ENCODE data around the gene CLTB. TPM values are rescaled to one million over a fixed set of nuclear protein-coding genes. Genes with fewer than 3 reads are reported as not detected.

Gene CLTB
- total RNA-seq, 4 donors from 2014 or later: 261 to 386 (median 302) TPM

DNA sequence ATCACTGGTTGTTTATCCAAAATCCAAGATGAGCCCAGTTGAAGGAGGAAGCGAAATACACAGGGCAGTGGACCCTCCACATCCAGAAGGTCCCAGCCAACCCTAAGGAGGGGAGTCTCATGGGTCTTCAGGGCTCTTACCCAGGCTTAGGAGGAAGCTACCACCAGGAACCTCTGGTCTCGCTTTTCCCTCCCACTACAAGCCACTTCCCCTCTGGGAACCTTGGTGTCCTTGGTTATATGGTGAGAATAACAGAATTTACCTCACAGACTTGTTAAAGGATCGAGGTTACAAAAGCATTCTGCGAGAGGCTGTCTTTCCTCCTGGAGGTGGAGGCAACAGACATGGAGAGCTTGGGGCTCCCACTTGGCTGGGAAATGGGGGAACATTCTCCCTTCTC, 24.3 kb downstream of the CLTB start:
- DNase-seq (no peak), ATAC-seq (no peak)
- Histone ChIP-seq H3K4me3 (no peak overlapping the region), H3K4me1 (peaks cover 20 to 21% of the 10 kb centered on the region in 2 donors), H3K36me3 (peaks cover 0 to 49% of the 10 kb centered on the region in 2 donors), H3K9me3 (no peaks in the 10 kb centered on the region), H3K27ac (peak overlapping the region in 1 of 4 donors; percentile 98), H3K27me3 (no peaks in the 10 kb centered on the region)
- intact Hi-C loops (cut with DNase I; ENCODE audit: low total_unique reads) (no loop called here), in situ Hi-C loops (cut with MboI; ENCODE audit: low sequenced_read_pairs in 4 of 4) (no loop called here)
- no peak for TF ChIP-seq POLR2A (IDR thresholded peaks at IDR 0.05)
- TF ChIP-seq, protein P1, sequence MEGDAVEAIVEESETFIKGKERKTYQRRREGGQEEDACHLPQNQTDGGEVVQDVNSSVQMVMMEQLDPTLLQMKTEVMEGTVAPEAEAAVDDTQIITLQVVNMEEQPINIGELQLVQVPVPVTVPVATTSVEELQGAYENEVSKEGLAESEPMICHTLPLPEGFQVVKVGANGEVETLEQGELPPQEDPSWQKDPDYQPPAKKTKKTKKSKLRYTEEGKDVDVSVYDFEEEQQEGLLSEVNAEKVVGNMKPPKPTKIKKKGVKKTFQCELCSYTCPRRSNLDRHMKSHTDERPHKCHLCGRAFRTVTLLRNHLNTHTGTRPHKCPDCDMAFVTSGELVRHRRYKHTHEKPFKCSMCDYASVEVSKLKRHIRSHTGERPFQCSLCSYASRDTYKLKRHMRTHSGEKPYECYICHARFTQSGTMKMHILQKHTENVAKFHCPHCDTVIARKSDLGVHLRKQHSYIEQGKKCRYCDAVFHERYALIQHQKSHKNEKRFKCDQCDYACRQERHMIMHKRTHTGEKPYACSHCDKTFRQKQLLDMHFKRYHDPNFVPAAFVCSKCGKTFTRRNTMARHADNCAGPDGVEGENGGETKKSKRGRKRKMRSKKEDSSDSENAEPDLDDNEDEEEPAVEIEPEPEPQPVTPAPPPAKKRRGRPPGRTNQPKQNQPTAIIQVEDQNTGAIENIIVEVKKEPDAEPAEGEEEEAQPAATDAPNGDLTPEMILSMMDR (IDR thresholded peaks at IDR 0.05 in 4 of 5, conservative IDR thresholded peaks at IDR 0.05 in 1 of 5): no peak

DNA sequence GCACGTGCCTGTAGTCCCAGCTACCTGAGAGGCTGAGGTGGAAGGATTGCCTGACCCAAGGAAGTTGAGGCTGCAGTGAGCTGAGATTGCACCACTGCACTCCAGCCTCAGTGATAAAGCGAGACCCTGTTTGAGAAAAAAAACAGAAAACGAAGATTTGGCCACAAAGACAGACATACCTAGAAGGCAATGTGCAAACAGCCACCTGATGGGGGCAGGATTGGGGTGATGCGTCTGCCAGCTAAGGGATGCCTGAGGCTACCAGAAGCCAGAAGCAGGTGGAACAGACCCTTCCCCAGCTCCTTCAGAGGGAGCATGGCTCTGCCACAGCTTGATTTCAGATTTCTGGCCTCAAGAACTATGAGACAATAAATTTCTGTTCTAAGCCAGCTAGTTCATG, 24.9 kb downstream of the CLTB start:
- in situ Hi-C loops (cut with MboI; ENCODE audit: low sequenced_read_pairs in 4 of 4): no loop called here
- H3K4me1 ChIP-seq: peaks cover 25 to 26% of the 10 kb centered on the region in 2 donors
- peaks cover 0 to 46% of the 10 kb centered on the region in 2 donors for H3K36me3 ChIP-seq

DNA sequence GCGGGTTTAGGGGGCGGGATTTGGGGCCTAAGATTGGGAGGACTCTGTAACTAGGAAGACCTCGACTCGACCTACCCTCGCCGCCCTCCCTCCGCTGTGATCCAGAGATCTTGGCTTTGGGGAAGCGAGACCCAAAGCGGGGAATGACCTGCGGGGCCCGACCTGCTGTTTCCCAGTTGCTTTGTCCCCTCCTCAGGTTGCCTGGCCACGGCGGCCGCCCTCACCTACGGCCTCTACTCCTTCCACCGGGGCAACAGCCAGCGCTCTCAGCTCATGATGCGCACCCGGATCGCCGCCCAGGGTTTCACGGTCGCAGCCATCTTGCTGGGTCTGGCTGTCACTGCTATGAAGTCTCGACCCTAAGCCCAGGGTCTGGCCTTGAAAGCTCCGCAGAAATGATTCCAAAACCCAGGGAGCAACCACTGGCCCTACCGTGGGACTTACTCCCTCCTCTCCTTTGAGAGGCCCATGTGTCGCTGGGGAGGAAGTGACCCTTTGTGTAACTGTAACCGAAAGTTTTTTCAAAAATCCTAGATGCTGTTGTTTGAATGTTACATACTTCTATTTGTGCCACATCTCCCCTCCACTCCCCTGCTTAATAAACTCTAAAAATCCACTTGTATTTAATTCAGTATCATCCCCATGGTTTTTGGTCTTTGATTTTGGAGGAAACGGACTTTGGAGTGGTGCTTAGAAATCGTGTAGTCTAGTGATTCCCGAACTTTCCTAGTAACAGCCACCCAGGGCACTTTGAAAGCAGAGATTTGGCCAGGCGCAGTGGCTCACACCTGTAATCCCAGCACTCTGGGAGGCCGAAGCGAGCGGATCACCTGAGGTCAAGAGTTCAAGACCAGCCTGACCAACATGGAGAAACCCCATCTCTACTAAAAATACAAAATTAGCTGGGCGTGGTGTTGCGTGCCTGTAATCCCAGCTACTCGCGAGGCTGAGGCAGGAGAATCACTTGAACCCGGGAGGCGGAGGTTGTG, 26.9 kb downstream of the CLTB start:
- peaks cover 0 to 54% of the 10 kb centered on the region in 2 donors for H3K36me3 ChIP-seq
- H3K4me1 ChIP-seq: peaks cover 30 to 31% of the 10 kb centered on the region in 2 donors
- H3K27me3 ChIP-seq: no peaks in the 10 kb centered on the region
- in situ Hi-C loops (cut with MboI; ENCODE audit: low sequenced_read_pairs in 4 of 4) (no loop called here), intact Hi-C loops (cut with DNase I; ENCODE audit: low total_unique reads) (loop anchor here (1.0 to 10.0 kb wide), 5 partner anchors 19 to 1155 kb away; partner anchors contain the start of genes CLTB, TSPAN17 and ZNF346)
- H3K27ac ChIP-seq: peak overlapping the region; percentile 92 to 98 (median 96)
- ATAC-seq (peak; percentile 19 to 32), DNase-seq (no peak)
- H3K9me3 ChIP-seq: no peaks in the 10 kb centered on the region
- peak overlapping the region; percentile 76 to 95 (median 86) for H3K4me3 ChIP-seq
- peak; percentile 54 to 67 for TF ChIP-seq POLR2A (IDR thresholded peaks at IDR 0.05)
- TF ChIP-seq, protein P1 (IDR thresholded peaks at IDR 0.05 in 4 of 5, conservative IDR thresholded peaks at IDR 0.05 in 1 of 5): peak in 1 of 5 experiments; percentile 2

More for the DNA sequence above, 24.9 kb downstream of the CLTB start:
- Histone ChIP-seq H3K27ac (peak overlapping the region in 3 of 4 donors; percentile 11 to 98 (median 22)), H3K4me3 (no peak overlapping the region), H3K27me3 (no peaks in the 10 kb centered on the region), H3K9me3 (no peaks in the 10 kb centered on the region)
- TF ChIP-seq, protein P1 (IDR thresholded peaks at IDR 0.05 in 4 of 5, conservative IDR thresholded peaks at IDR 0.05 in 1 of 5): no peak
- DNase-seq (no peak), ATAC-seq (no peak)
- intact Hi-C loops (cut with DNase I; ENCODE audit: low total_unique reads): no loop called here

DNA sequence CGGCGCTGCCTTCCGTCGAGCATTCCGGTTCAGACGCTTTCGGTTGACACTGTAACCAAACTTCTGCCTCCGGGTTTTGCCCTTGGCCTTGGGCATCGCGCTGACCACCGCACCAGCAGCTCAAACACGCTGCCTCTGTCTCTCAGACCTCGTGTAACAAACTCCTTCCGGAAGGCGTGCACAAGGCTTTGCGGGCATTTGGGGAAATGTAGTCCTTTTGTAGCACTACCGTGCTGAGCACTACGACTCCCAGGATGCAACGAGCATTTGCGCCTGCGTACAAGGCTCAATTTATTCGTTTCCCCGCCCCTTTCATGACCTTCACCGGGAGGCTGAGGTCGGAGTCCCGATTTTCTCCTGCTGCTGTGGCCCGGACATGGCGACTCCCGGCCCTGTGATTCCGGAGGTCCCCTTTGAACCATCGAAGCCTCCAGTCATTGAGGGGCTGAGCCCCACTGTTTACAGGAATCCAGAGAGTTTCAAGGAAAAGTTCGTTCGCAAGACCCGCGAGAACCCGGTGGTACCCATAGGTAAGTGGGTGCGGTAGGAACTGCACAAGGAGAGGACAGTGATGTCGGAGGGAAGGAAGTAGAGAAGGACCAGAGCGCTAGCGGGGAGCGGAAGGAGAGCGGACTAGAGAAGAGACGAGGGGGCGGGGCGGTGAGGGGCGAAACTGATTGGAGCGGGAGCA, 27.8 kb downstream of the CLTB start, which contains the start of the genes HIGD2A and NOP16:
HIGD2A (plus strand) TSS at position 308 of the 691 bp plus-strand sequence; CDS start at position 377, 69 bp downstream.
NOP16 (minus strand) TSS at position 155 of the 691 bp plus-strand sequence; CDS start at position 96, 59 bp downstream.
- TF ChIP-seq POLR2A (IDR thresholded peaks at IDR 0.05): peak; percentile 92 to 93
- TF ChIP-seq, protein P1 (IDR thresholded peaks at IDR 0.05 in 4 of 5, conservative IDR thresholded peaks at IDR 0.05 in 1 of 5): peak in 2 of 5 experiments; percentile 6 to 21
- Histone ChIP-seq H3K4me3 (peak within 1 kb of the TSS; percentile 76 to 95 (median 86)), H3K27ac (peak within 1 kb of the TSS; percentile 92 to 98 (median 96)), H3K9me3 (no peaks in the 10 kb centered on the region), H3K4me1 (peaks cover 31 to 35% of the 10 kb centered on the region in 2 donors), H3K27me3 (no peaks in the 10 kb centered on the region), H3K36me3 (peaks cover 0 to 61% of the 10 kb centered on the region in 2 donors)
- ATAC-seq (peak; percentile 91 to 92), DNase-seq (peak; percentile 99)
- in situ Hi-C loops (cut with MboI; ENCODE audit: low sequenced_read_pairs in 4 of 4): no loop called here
- intact Hi-C loops (cut with DNase I; ENCODE audit: low total_unique reads): loop anchor here (1.0 to 10.0 kb wide), 8 partner anchors 18 to 1156 kb away; partner anchors contain the start of genes CLTB, FAF2, KIAA1191 and RNF44

All from gastrocnemius medialis (tissue), 4 donors.